NCI-H748 (cell line): ENCODE data around the gene KLHDC10.
"Not testable (repeated sequence)": the region's sequence is repeated elsewhere in the genome, so short reads cannot be mapped to it uniquely, and the experiment has no call there.

ENCODE experiments used
- DNase-seq: peaks from one replicate; lab custom pipeline; 2025; ENCODE audit not compliant: unreplicated experiment; lab: John Stamatoyannopoulos, UW

Gene KLHDC10

GRCh38 chr7:130154131-130154500, 83.8 kb downstream of the KLHDC10 start:
- no peak for DNase-seq

GRCh38 chr7:130154501-130155317, 84.4 kb downstream of the KLHDC10 start:
- peak; percentile 79 for DNase-seq

- no peak for DNase-seq
These were observed 85.8 kb downstream of the KLHDC10 start for GRCh38 chr7:130156140-130156539.

- DNase-seq = no peak
These were observed 87.4 kb downstream of the KLHDC10 start for GRCh38 chr7:130157700-130158099.

GRCh38 chr7:130160023-130160422, 89.7 kb downstream of the KLHDC10 start:
- DNase-seq = no peak

GRCh38 chr7:130160455-130160854, 90.1 kb downstream of the KLHDC10 start:
- no peak for DNase-seq

GRCh38 chr7:130162196-130162595, 91.9 kb downstream of the KLHDC10 start:
- DNase-seq = no peak

- no peak for DNase-seq
These were observed 104.1 kb downstream of the KLHDC10 start for GRCh38 chr7:130174237-130174959.

GRCh38 chr7:130178251-130178650, 107.9 kb downstream of the KLHDC10 start:
- DNase-seq = no peak

GRCh38 chr7:130179631-130180030, 109.3 kb downstream of the KLHDC10 start:
- DNase-seq = no peak

GRCh38 chr7:130180571-130181262, 110.4 kb downstream of the KLHDC10 start:
- no peak for DNase-seq

GRCh38 chr7:130181263-130181605, 110.9 kb downstream of the KLHDC10 start:
- no peak for DNase-seq

GRCh38 chr7:130182990-130183389, 112.7 kb downstream of the KLHDC10 start:
- DNase-seq = no peak

- DNase-seq = not testable (repeated sequence)
These were observed 114.0 kb downstream of the KLHDC10 start for GRCh38 chr7:130184349-130184748.
